Parathyroid adenoma (tissue), 2 donors: Measurements from ENCODE around the gene PGM1.

Experiments
- H2AFZ ChIP-seq: fragments of 300-600 bp; sonication (generic); one replicate; pipeline ENCODE4 v1.7.0; 2017; ENCODE audit warnings: antibody characterized with exemption, mild to moderate bottlenecking
- H3K27ac ChIP-seq: fragments of 300-600 bp; sonication (generic); one replicate; pipeline ENCODE4 v1.7.0; 2017
- H3K27me3 ChIP-seq: fragments of 300-600 bp; sonication (generic); one replicate; pipeline ENCODE4 v1.7.0; 2017; ENCODE audit warnings: low read length; ENCODE audit not compliant: control insufficient read depth, insufficient read depth
- H3K36me3 ChIP-seq: fragments of 300-600 bp; sonication (generic); one replicate; pipeline ENCODE4 v1.7.0; 2017; ENCODE audit warnings: low read length; ENCODE audit not compliant: control insufficient read depth, insufficient read depth
- H3K4me1 ChIP-seq: fragments of 300-600 bp; sonication (generic); one replicate; pipeline ENCODE4 v1.7.0; 2017; ENCODE audit warnings: control low read depth
- H3K4me2 ChIP-seq: fragments of 300-600 bp; sonication (generic); one replicate; pipeline ENCODE4 v1.7.0; 2017; ENCODE audit warnings: low read length
- H3K4me3 ChIP-seq: fragments of 300-600 bp; sonication (generic); one replicate; pipeline ENCODE4 v1.7.0; 2017; ENCODE audit warnings: low read depth, low read length
- H3K79me2 ChIP-seq: fragments of 300-600 bp; sonication (generic); one replicate; pipeline ENCODE4 v1.7.0; 2017; ENCODE audit warnings: control low read depth
- H3K9ac ChIP-seq: fragments of 300-600 bp; sonication (generic); one replicate; pipeline ENCODE4 v1.7.0; 2017; ENCODE audit warnings: mild to moderate bottlenecking
- H3K9me3 ChIP-seq: fragments of 300-600 bp; sonication (generic); one replicate; pipeline ENCODE4 v1.7.0; 2017; ENCODE audit warnings: low read length; ENCODE audit not compliant: control insufficient read depth
- CTCF ChIP-seq: fragments of 300-600 bp; sonication (generic); IDR thresholded peaks from one replicate; pipeline ENCODE4 v1.7.0; 2017; ENCODE audit warnings: antibody characterized with exemption, mild to moderate bottlenecking
- donor health status: primary hyperparathyroidism.

The PGM1 gene

GRCh38 chr1:63669151-63669961 lies 76.1 kb downstream of the PGM1 start:
- Histone ChIP-seq H3K9ac (no peak overlapping the region), H3K4me1 (peaks cover 3% of the 10 kb centered on the region), H3K4me2 (no peak overlapping the region), H3K36me3 (no peaks in the 10 kb centered on the region), H3K27ac (peak overlapping the region; percentile 54), H3K9me3 (no peaks in the 10 kb centered on the region), H3K79me2 (no peaks in the 10 kb centered on the region), H3K27me3 (no peaks in the 10 kb centered on the region), H2AFZ (peak overlapping the region; percentile 46), H3K4me3 (no peak overlapping the region)
- TF ChIP-seq CTCF = no peak

- Histone ChIP-seq H3K9me3 (no peaks in the 10 kb centered on the region), H3K4me2 (no peak overlapping the region), H3K4me1 (peaks cover 3% of the 10 kb centered on the region), H2AFZ (no peak overlapping the region), H3K36me3 (no peaks in the 10 kb centered on the region), H3K27me3 (no peaks in the 10 kb centered on the region), H3K79me2 (no peaks in the 10 kb centered on the region), H3K27ac (no peak overlapping the region), H3K9ac (no peak overlapping the region), H3K4me3 (no peak overlapping the region)
- TF ChIP-seq CTCF = no peak
Observed at GRCh38 chr1:63670164-63670563, 77.0 kb downstream of the PGM1 start.

GRCh38 chr1:63671514-63671913 lies 78.3 kb downstream of the PGM1 start:
- Histone ChIP-seq H3K9ac (no peak overlapping the region), H3K4me2 (no peak overlapping the region), H3K79me2 (no peaks in the 10 kb centered on the region), H3K27me3 (no peaks in the 10 kb centered on the region), H3K36me3 (no peaks in the 10 kb centered on the region), H3K27ac (no peak overlapping the region), H3K4me3 (no peak overlapping the region), H2AFZ (no peak overlapping the region), H3K4me1 (peaks cover 3% of the 10 kb centered on the region), H3K9me3 (no peaks in the 10 kb centered on the region)
- TF ChIP-seq CTCF = no peak

- no peaks in the 10 kb centered on the region for H3K9me3 ChIP-seq
- no peaks in the 10 kb centered on the region for H3K79me2 ChIP-seq
- peak; percentile 44 for TF ChIP-seq CTCF
- H2AFZ ChIP-seq = peak overlapping the region; percentile 48
- no peak overlapping the region for H3K4me3 ChIP-seq
- no peak overlapping the region for H3K4me2 ChIP-seq
- no peaks in the 10 kb centered on the region for H3K4me1 ChIP-seq
- H3K27me3 ChIP-seq = no peaks in the 10 kb centered on the region
- no peak overlapping the region for H3K27ac ChIP-seq
- no peaks in the 10 kb centered on the region for H3K36me3 ChIP-seq
- H3K9ac ChIP-seq = no peak overlapping the region
Observed at GRCh38 chr1:63674238-63674864, 81.1 kb downstream of the PGM1 start.
